ENCODE data around the gene RYR3.

The RYR3 gene

GRCh38 chr15:33851079-33851478 is 540.3 kb downstream of the RYR3 start:
- Histone ChIP-seq H3K9ac (ENCODE audit: low read length) (no peak overlapping the region), H3K4ac (ENCODE audit: low read depth, low read length) (no peak overlapping the region), H3K14ac (ENCODE audit: low read length) (no peak overlapping the region), H4K12ac (ENCODE audit: low read depth, low read length) (no peak overlapping the region), H3K27ac (ENCODE audit: low read depth, low read length) (no peak overlapping the region), H4K91ac (ENCODE audit: low read depth, low read length) (no peak overlapping the region), H2AFZ (ENCODE audit: insufficient read depth, low read length, poor library complexity) (no peak overlapping the region), H2BK12ac (ENCODE audit: low read length) (no peak overlapping the region), H4K8ac (ENCODE audit: low read depth, low read length) (no peak overlapping the region), H3K36me3 (ENCODE audit: control insufficient read depth in 1 of 2, insufficient read depth in 2 of 2, low read length in 2 of 2) (peaks cover 2 to 9% of the 10 kb centered on the region in 2 experiments), H3K4me3 (ENCODE audit: low read depth, low read length) (no peak overlapping the region), H3K4me2 (ENCODE audit: low read length) (no peak overlapping the region), H3K27me3 (ENCODE audit: insufficient read depth, low read length) (no peaks in the 10 kb centered on the region), H2BK5ac (ENCODE audit: low read depth, low read length, poor library complexity) (no peak overlapping the region), H3K4me1 (ENCODE audit: control insufficient read depth in 1 of 2, insufficient read depth in 2 of 2, low read length in 2 of 2) (peaks cover 4 to 11% of the 10 kb centered on the region in 2 experiments), H2BK120ac (ENCODE audit: insufficient read depth, low read length, poor library complexity) (no peak overlapping the region), H3K18ac (ENCODE audit: low read length) (no peak overlapping the region), H3K23ac (ENCODE audit: low read length) (no peak overlapping the region), H3K9me3 (ENCODE audit: insufficient read depth, low read depth, low read length) (no peaks in the 10 kb centered on the region), H3K79me1 (ENCODE audit: low read length) (peaks cover 3% of the 10 kb centered on the region), H2AK5ac (ENCODE audit: low read length) (no peak overlapping the region), H3K79me2 (ENCODE audit: control insufficient read depth, insufficient read depth, low read length, poor library complexity) (no peaks in the 10 kb centered on the region)
- no peak for DNase-seq
- WGBS (ENCODE audit: extremely low coverage, insufficient coverage, insufficient read length) = no CpG with 5 or more reads among the region's 1 CpG

GRCh38 chr15:33852094-33852493 is 541.3 kb downstream of the RYR3 start:
- H3K79me1 ChIP-seq (ENCODE audit: low read length) = peaks cover 3% of the 10 kb centered on the region
- no peak overlapping the region for H2BK120ac ChIP-seq (ENCODE audit: insufficient read depth, low read length, poor library complexity)
- no CpG with 5 or more reads among the region's 1 CpG for WGBS (ENCODE audit: extremely low coverage, insufficient coverage, insufficient read length)
- H3K18ac ChIP-seq (ENCODE audit: low read length) = no peak overlapping the region
- no peak overlapping the region for H4K12ac ChIP-seq (ENCODE audit: low read depth, low read length)
- no peak overlapping the region for H4K8ac ChIP-seq (ENCODE audit: low read depth, low read length)
- no peak overlapping the region for H3K9ac ChIP-seq (ENCODE audit: low read length)
- no peak overlapping the region for H2BK5ac ChIP-seq (ENCODE audit: low read depth, low read length, poor library complexity)
- peak; percentile 27 to 84 for DNase-seq
- peaks cover 2 to 7% of the 10 kb centered on the region in 2 experiments for H3K4me1 ChIP-seq (ENCODE audit: control insufficient read depth in 1 of 2, insufficient read depth in 2 of 2, low read length in 2 of 2)
- no peak overlapping the region for H2AFZ ChIP-seq (ENCODE audit: insufficient read depth, low read length, poor library complexity)
- H2AK5ac ChIP-seq (ENCODE audit: low read length) = no peak overlapping the region
- no peak overlapping the region for H3K4me2 ChIP-seq (ENCODE audit: low read length)
- H3K4ac ChIP-seq (ENCODE audit: low read depth, low read length) = no peak overlapping the region
- no peak overlapping the region for H3K23ac ChIP-seq (ENCODE audit: low read length)
- H3K14ac ChIP-seq (ENCODE audit: low read length) = no peak overlapping the region
- no peak overlapping the region for H3K27ac ChIP-seq (ENCODE audit: low read depth, low read length)
- H3K27me3 ChIP-seq (ENCODE audit: insufficient read depth, low read length) = no peaks in the 10 kb centered on the region
- H3K36me3 ChIP-seq (ENCODE audit: control insufficient read depth in 1 of 2, insufficient read depth in 2 of 2, low read length in 2 of 2) = peaks cover 4 to 13% of the 10 kb centered on the region in 2 experiments
- no peak overlapping the region for H2BK12ac ChIP-seq (ENCODE audit: low read length)
- H3K9me3 ChIP-seq (ENCODE audit: insufficient read depth, low read depth, low read length) = no peaks in the 10 kb centered on the region
- no peak overlapping the region for H3K4me3 ChIP-seq (ENCODE audit: low read depth, low read length)
- no peak overlapping the region for H4K91ac ChIP-seq (ENCODE audit: low read depth, low read length)
- no peaks in the 10 kb centered on the region for H3K79me2 ChIP-seq (ENCODE audit: control insufficient read depth, insufficient read depth, low read length, poor library complexity)

- no CpG with 5 or more reads among the region's 2 CpGs for WGBS (ENCODE audit: extremely low coverage, insufficient coverage, insufficient read length)
- no peak overlapping the region for H3K4me2 ChIP-seq (ENCODE audit: low read length)
- no peak overlapping the region for H2BK120ac ChIP-seq (ENCODE audit: insufficient read depth, low read length, poor library complexity)
- no peak overlapping the region for H3K4ac ChIP-seq (ENCODE audit: low read depth, low read length)
- H3K4me1 ChIP-seq (ENCODE audit: control insufficient read depth in 1 of 2, insufficient read depth in 2 of 2, low read length in 2 of 2) = peaks cover 0 to 4% of the 10 kb centered on the region in 2 experiments
- peak; percentile 74 to 95 for DNase-seq
- H3K27me3 ChIP-seq (ENCODE audit: insufficient read depth, low read length) = no peaks in the 10 kb centered on the region
- no peak overlapping the region for H3K18ac ChIP-seq (ENCODE audit: low read length)
- no peak overlapping the region for H3K27ac ChIP-seq (ENCODE audit: low read depth, low read length)
- no peak overlapping the region for H2AK5ac ChIP-seq (ENCODE audit: low read length)
- no peak overlapping the region for H4K91ac ChIP-seq (ENCODE audit: low read depth, low read length)
- H2AFZ ChIP-seq (ENCODE audit: insufficient read depth, low read length, poor library complexity) = no peak overlapping the region
- H3K9me3 ChIP-seq (ENCODE audit: insufficient read depth, low read depth, low read length) = no peaks in the 10 kb centered on the region
- H3K4me3 ChIP-seq (ENCODE audit: low read depth, low read length) = no peak overlapping the region
- H3K79me1 ChIP-seq (ENCODE audit: low read length) = no peaks in the 10 kb centered on the region
- H3K9ac ChIP-seq (ENCODE audit: low read length) = no peak overlapping the region
- no peak overlapping the region for H3K23ac ChIP-seq (ENCODE audit: low read length)
- H3K14ac ChIP-seq (ENCODE audit: low read length) = no peak overlapping the region
- peaks cover 5 to 16% of the 10 kb centered on the region in 2 experiments for H3K36me3 ChIP-seq (ENCODE audit: control insufficient read depth in 1 of 2, insufficient read depth in 2 of 2, low read length in 2 of 2)
- H2BK12ac ChIP-seq (ENCODE audit: low read length) = no peak overlapping the region
- H4K8ac ChIP-seq (ENCODE audit: low read depth, low read length) = no peak overlapping the region
- no peak overlapping the region for H2BK5ac ChIP-seq (ENCODE audit: low read depth, low read length, poor library complexity)
- no peaks in the 10 kb centered on the region for H3K79me2 ChIP-seq (ENCODE audit: control insufficient read depth, insufficient read depth, low read length, poor library complexity)
- H4K12ac ChIP-seq (ENCODE audit: low read depth, low read length) = no peak overlapping the region
Observed at GRCh38 chr15:33852570-33852969, 541.8 kb downstream of the RYR3 start.

- no peak overlapping the region for H3K9ac ChIP-seq (ENCODE audit: low read length)
- no peak for DNase-seq
- no peak overlapping the region for H2BK12ac ChIP-seq (ENCODE audit: low read length)
- no peaks in the 10 kb centered on the region for H3K79me1 ChIP-seq (ENCODE audit: low read length)
- no peak overlapping the region for H3K23ac ChIP-seq (ENCODE audit: low read length)
- no peak overlapping the region for H3K18ac ChIP-seq (ENCODE audit: low read length)
- H3K4me2 ChIP-seq (ENCODE audit: low read length) = no peak overlapping the region
- no peak overlapping the region for H2AFZ ChIP-seq (ENCODE audit: insufficient read depth, low read length, poor library complexity)
- no peak overlapping the region for H3K4me3 ChIP-seq (ENCODE audit: low read depth, low read length)
- no peak overlapping the region for H4K8ac ChIP-seq (ENCODE audit: low read depth, low read length)
- H3K79me2 ChIP-seq (ENCODE audit: control insufficient read depth, insufficient read depth, low read length, poor library complexity) = no peaks in the 10 kb centered on the region
- H3K36me3 ChIP-seq (ENCODE audit: control insufficient read depth in 1 of 2, insufficient read depth in 2 of 2, low read length in 2 of 2) = peaks cover 2 to 14% of the 10 kb centered on the region in 2 experiments
- no peak overlapping the region for H2BK120ac ChIP-seq (ENCODE audit: insufficient read depth, low read length, poor library complexity)
- H3K14ac ChIP-seq (ENCODE audit: low read length) = no peak overlapping the region
- no peak overlapping the region for H3K27ac ChIP-seq (ENCODE audit: low read depth, low read length)
- H2BK5ac ChIP-seq (ENCODE audit: low read depth, low read length, poor library complexity) = no peak overlapping the region
- no peaks in the 10 kb centered on the region for H3K27me3 ChIP-seq (ENCODE audit: insufficient read depth, low read length)
- no CpG with 5 or more reads among the region's 13 CpGs for WGBS (ENCODE audit: extremely low coverage, insufficient coverage, insufficient read length)
- no peak overlapping the region for H4K91ac ChIP-seq (ENCODE audit: low read depth, low read length)
- H2AK5ac ChIP-seq (ENCODE audit: low read length) = no peak overlapping the region
- no peak overlapping the region for H4K12ac ChIP-seq (ENCODE audit: low read depth, low read length)
- H3K4ac ChIP-seq (ENCODE audit: low read depth, low read length) = no peak overlapping the region
- H3K4me1 ChIP-seq (ENCODE audit: control insufficient read depth in 1 of 2, insufficient read depth in 2 of 2, low read length in 2 of 2) = peaks cover 0 to 8% of the 10 kb centered on the region in 2 experiments
- H3K9me3 ChIP-seq (ENCODE audit: insufficient read depth, low read depth, low read length) = no peaks in the 10 kb centered on the region
Observed at GRCh38 chr15:33857726-33858125, 547.0 kb downstream of the RYR3 start.
